K562 (cell line): ENCODE measurements around the gene EIPR1. TPM values are rescaled to one million over a fixed set of nuclear protein-coding genes. Genes with fewer than 3 reads are reported as not detected.

Source experiments
- ATAC-seq: fragments of 200-7000 bp; cut with Tn5 transposase; 3 replicates; pipeline ENCODE4 v1.9.1; 2020; ENCODE audit warnings: moderate library complexity
- BruUV-seq: library from RNA; stranded (reverse); fragments of 400-500 nt; replicated peaks from 2 replicates; lab custom pipeline; 2021; lab: Mats Ljungman, UMichigan
- CTCF ChIA-PET: fragments of 300-600 bp; formaldehyde crosslinking; extraction: SDS; loops from one replicate; lab custom pipeline; 2021; ENCODE audit warnings: low intra/inter-chr PET ratio; lab: Yijun Ruan, JAX
- POLR2A ChIA-PET: fragments of 300-600, 350-650 bp; sonication (Branson Sonifier 250); formaldehyde crosslinking; extraction: SDS; loops from one replicate; lab custom pipeline; 2021; ENCODE audit warnings: antibody characterized with exemption, inconsistent platforms; lab: Yijun Ruan, JAX
- DNase-seq, 4 experiments: peaks; one replicate each; pipeline versions ENCODE4 v3.0.0 to v3.0.0-alpha.2; 2011 to 2018; ENCODE audit warnings: low spot score in 3 of 4, mixed read lengths in 3 of 4; ENCODE audit errors: extremely low read depth in 1 of 4
- FAIRE-seq: peaks from 2 replicates; lab custom pipeline; 2011; peaks lifted over from hg19 to GRCh38; lab: Jason Lieb, UNC
- H2AFZ ChIP-seq: 2 replicates; pipeline ENCODE4 v1.6.0; 2011; ENCODE audit warnings: low read depth, low read length, control low read depth, inconsistent platforms
- H3K27ac ChIP-seq: fragments of 200-600 bp; 3 replicates; pipeline ENCODE4 v1.8.0; 2011; ENCODE audit warnings: low read depth, mild to moderate bottlenecking, control low read depth, inconsistent platforms, low read length, moderate library complexity, mixed read lengths; ENCODE audit errors: extremely low read depth
- H3K27me3 ChIP-seq, 2 experiments: fragments of 300-600 bp in 1 of 2; 2 replicates in 1 of 2; 3 replicates in 1 of 2; pipeline versions ENCODE4 v1.6.0 to v1.8.0; 2011; ENCODE audit warnings: inconsistent platforms in 2 of 2, low read length in 2 of 2, mild to moderate bottlenecking in 1 of 2, mixed read lengths in 1 of 2, moderate library complexity in 1 of 2; ENCODE audit not compliant: control insufficient read depth in 2 of 2, insufficient read depth in 2 of 2
- H3K36me3 ChIP-seq: fragments of 300-600 bp; 3 replicates; pipeline ENCODE4 v1.8.0; 2011; ENCODE audit warnings: mild to moderate bottlenecking, low read length, inconsistent platforms; ENCODE audit not compliant: control insufficient read depth, insufficient read depth
- H3K4me1 ChIP-seq, 2 experiments: fragments of 200-600 bp in 1 of 2; replicated peaks in 1 of 2; 2 replicates in 1 of 2; 3 replicates in 1 of 2; pipeline versions ENCODE4 v1.5.1 to v1.8.0; 2011; ENCODE audit warnings: inconsistent platforms in 2 of 2, low read length in 2 of 2, mild to moderate bottlenecking in 1 of 2, mixed read lengths in 1 of 2, moderate library complexity in 1 of 2; ENCODE audit not compliant: control insufficient read depth in 2 of 2, insufficient read depth in 2 of 2
- H3K4me2 ChIP-seq: 2 replicates; pipeline ENCODE4 v1.6.1; 2011; ENCODE audit warnings: low read length, control low read depth, inconsistent platforms, mixed read lengths; ENCODE audit not compliant: insufficient read depth
- H3K4me3 ChIP-seq: fragments of 200-600 bp; sonication (generic), shearing (Covaris generic); 2 replicates; pipeline ENCODE4 v1.5.1; 2016; ENCODE audit warnings: control low read depth, inconsistent platforms
- H3K79me2 ChIP-seq: fragments of 200-600 bp; 3 replicates; pipeline ENCODE4 v1.8.0; 2011; ENCODE audit warnings: low read length, inconsistent platforms; ENCODE audit not compliant: control insufficient read depth, insufficient read depth
- H3K9ac ChIP-seq, 2 experiments: 2 replicates each; pipeline versions ENCODE4 v1.6.0 to v1.6.1; 2011; ENCODE audit warnings: low read depth in 2 of 2, low read length in 2 of 2, control low read depth in 1 of 2, inconsistent platforms in 1 of 2, mild to moderate bottlenecking in 1 of 2, mixed read lengths in 1 of 2; ENCODE audit not compliant: insufficient read depth in 1 of 2
- H3K9me1 ChIP-seq: one replicate; pipeline ENCODE4 v1.6.0; 2011; ENCODE audit warnings: inconsistent platforms, mild to moderate bottlenecking, low read length, moderate library complexity; ENCODE audit not compliant: control insufficient read depth, insufficient read depth
- H3K9me3 ChIP-seq: replicated peaks from 2 replicates; pipeline ENCODE4 v1.5.1; 2011; ENCODE audit warnings: low read depth, low read length, inconsistent platforms; ENCODE audit not compliant: control insufficient read depth, insufficient read depth
- H4K20me1 ChIP-seq: replicated peaks from 2 replicates; pipeline ENCODE4 v1.6.1; 2011; ENCODE audit warnings: low read length, inconsistent platforms, mixed read lengths; ENCODE audit not compliant: control insufficient read depth, insufficient read depth
- BRF1 ChIP-seq: IDR thresholded peaks from 3 replicates; pipeline ENCODE4 v1.6.1; 2011; ENCODE audit warnings: borderline replicate concordance, mild to moderate bottlenecking; ENCODE audit not compliant: insufficient read length; ENCODE audit errors: extremely low read depth
- DPF2 ChIP-seq: fragments of 450-650 bp; IDR thresholded peaks from 2 replicates; pipeline ENCODE4 v1.6.1; 2016
- EHMT2 ChIP-seq: fragments of 450-650 bp; IDR thresholded peaks from 2 replicates; pipeline ENCODE4 v1.6.1; 2018; ENCODE audit warnings: antibody characterized with exemption
- HMG20B ChIP-seq: fragments of 250-450 bp; sonication (Bioruptor Pico); IDR thresholded peaks from 2 replicates; pipeline ENCODE4 v1.5.0; 2021; ENCODE audit warnings: mild to moderate bottlenecking
- HNRNPUL1 ChIP-seq: fragments of 200-400 bp; formaldehyde crosslinking; IDR thresholded peaks from 2 replicates; pipeline ENCODE4 v1.6.1; 2017; ENCODE audit warnings: low read length
- SFPQ ChIP-seq: fragments of 200-400 bp; formaldehyde crosslinking; IDR thresholded peaks from 2 replicates; pipeline ENCODE4 v1.6.1; 2017; ENCODE audit warnings: mild to moderate bottlenecking, low read depth, low read length, moderate library complexity
- SNRNP70 ChIP-seq: fragments of 200-400 bp; formaldehyde crosslinking; optimal IDR thresholded peaks from 2 replicates; pipeline ENCODE3; 2017; ENCODE audit warnings: low read depth, low read length
- SP2 ChIP-seq: IDR thresholded peaks from 2 replicates; pipeline ENCODE4 v1.6.1; 2011; ENCODE audit warnings: mild to moderate bottlenecking, low read depth, low read length, moderate library complexity; ENCODE audit not compliant: poor library complexity, severe bottlenecking; ENCODE audit errors: extremely low read depth
- STAT5A ChIP-seq: IDR thresholded peaks from 2 replicates; pipeline ENCODE4 v1.6.1; 2012; ENCODE audit warnings: low read length, inconsistent platforms, borderline replicate concordance
- ZBTB2 ChIP-seq: fragments of 450-650 bp; IDR thresholded peaks from 2 replicates; pipeline ENCODE4 v1.6.1; 2016; ENCODE audit warnings: antibody characterized with exemption
- ZKSCAN3 ChIP-seq: fragments of 250-450 bp; sonication (Bioruptor Pico); IDR thresholded peaks from 2 replicates; pipeline ENCODE4 v1.4.0; 2020
- ZNF140 ChIP-seq: fragments of 250-450 bp; sonication (Bioruptor Pico); IDR thresholded peaks from 2 replicates; pipeline ENCODE4 v1.8.0; 2021; ENCODE audit warnings: moderate library complexity, mild to moderate bottlenecking, inconsistent platforms
- ZNF449 ChIP-seq: fragments of 250-450 bp; sonication (Bioruptor Pico); IDR thresholded peaks from 2 replicates; pipeline ENCODE4 v1.8.0; 2022; ENCODE audit warnings: moderate library complexity, mild to moderate bottlenecking, inconsistent platforms
- ZNF668 ChIP-seq: fragments of 250-450 bp; sonication (Bioruptor Pico); IDR thresholded peaks from 2 replicates; pipeline ENCODE4 v1.8.0; 2022; ENCODE audit warnings: mild to moderate bottlenecking, inconsistent platforms
- ZNF780A ChIP-seq: fragments of 250-450 bp; sonication (Bioruptor Pico); IDR thresholded peaks from 2 replicates; pipeline ENCODE4 v1.5.0; 2021; ENCODE audit warnings: mild to moderate bottlenecking
- WGBS: fragments of 100-300 bp; shearing (Covaris generic); methylation state at CpG from one replicate; pipeline ENCODE4 v1.1.6; 2016; ENCODE audit warnings: low coverage, mixed read lengths; ENCODE audit not compliant: insufficient coverage; ENCODE audit errors: missing lambda C conversion rate; 5-methylcytosine and 5-hydroxymethylcytosine counted together
- in situ Hi-C: fragments of 300-500 bp; cut with MboI; formaldehyde crosslinking; loops from 4 replicates; pipeline ENCODE4 v1.15.0; 2018; ENCODE audit warnings: inconsistent platforms, mixed read lengths
- intact Hi-C: fragments of 100-400 bp; cut with micrococcal nuclease; formaldehyde crosslinking; loops from 2 replicates; pipeline ENCODE4 v1.14.2; 2022
- polyA plus RNA-seq, 8 experiments: library from polyadenylated mRNA; depleted of rRNA in 4 of 8; stranded (reverse) in 5 of 8; unstranded in 3 of 8; fragments of >200 nt; fragmentation: Nextera tagmentation in 2 of 8; fragmentation: Illumina TruSeq in 1 of 8; extraction: Ambion mirVana in 2 of 8; extraction: Trizol in 1 of 8; gene quantifications; 2 replicates each; pipeline versions ENCODE4 v1.2.1 to v1.2.3, GENCODE V29; 2011 to 2014; ENCODE audit warnings: inconsistent platforms in 1 of 8, missing spikeins in 1 of 8
- total RNA-seq, 7 experiments: library from RNA; depleted of rRNA in 6 of 7; stranded (reverse); fragments of >200 nt in 6 of 7; fragmentation: Illumina TruSeq in 2 of 7; extraction: Trizol in 2 of 7; gene quantifications; 2 replicates each; pipeline versions ENCODE4 v1.2.1 to v1.2.3, GENCODE V29; 2011 to 2021; ENCODE audit warnings: low replicate concordance in 1 of 7

EIPR1 gene
- total and polyA plus RNA-seq, 9 of the 15 experiments (the other 6 are each of a cell fraction or from before 2014, with no cell fraction given) = 19.9 to 54.4 (median 35.9) TPM

- TF ChIP-seq STAT5A (no peak), HNRNPUL1 (no peak), SP2 (no peak)
Observed at GRCh38 chr2:3188405-3188946, 189.1 kb downstream of the EIPR1 start (continued).

GRCh38 chr2:3187467-3187866 is 190.2 kb downstream of the EIPR1 start:
- no peak overlapping the region for H3K4me2 ChIP-seq
- no CpG with 5 or more reads among the region's 12 CpGs for WGBS
- ATAC-seq (no peak), DNase-seq (no peak), FAIRE-seq (no peak)
- intact Hi-C loops (no loop called here), in situ Hi-C loops (no loop called here)
- no peak overlapping the region for H2AFZ ChIP-seq
- no peak overlapping the region for H3K27ac ChIP-seq
- H3K9me1 ChIP-seq = no peaks in the 10 kb centered on the region
- POLR2A ChIA-PET = no interaction called here
- TF ChIP-seq DPF2 (no peak), SNRNP70 (no peak), HMG20B (CRISPR knock-in tag) (no peak), BRF1 (no peak), ZNF668 (CRISPR knock-in tag) (no peak), SFPQ (no peak), ZBTB2 (no peak), ZKSCAN3 (CRISPR knock-in tag) (no peak), ZNF780A (no peak), ZNF140 (CRISPR knock-in tag) (no peak), EHMT2 (no peak), ZNF449 (CRISPR knock-in tag) (no peak)
- H3K9me3 ChIP-seq = no peaks in the 10 kb centered on the region
- peaks cover 18% of the 10 kb centered on the region; the same call in 2 of the 3 replicates for H3K36me3 ChIP-seq
- no peak overlapping the region for H3K4me3 ChIP-seq
- H3K4me1 ChIP-seq = no peaks in the 10 kb centered on the region
- BruUV-seq = no TSS peak
- H3K79me2 ChIP-seq = no peaks in the 10 kb centered on the region
- H3K27me3 ChIP-seq = no peaks in the 10 kb centered on the region
- H4K20me1 ChIP-seq = no peaks in the 10 kb centered on the region
- CTCF ChIA-PET = no interaction called here
- H3K9ac ChIP-seq = no peak overlapping the region
